ENCODE results near the gene IZUMO1R. TPM values are rescaled to one million over a fixed set of nuclear protein-coding genes. Genes with fewer than 3 reads are reported as not detected.
"Not testable (repeated sequence)": the region's sequence is repeated elsewhere in the genome, so short reads cannot be mapped to it uniquely, and the experiment has no call there.

The IZUMO1R gene
- total RNA-seq, 1 experiment from 2014 or later = not detected

DNA sequence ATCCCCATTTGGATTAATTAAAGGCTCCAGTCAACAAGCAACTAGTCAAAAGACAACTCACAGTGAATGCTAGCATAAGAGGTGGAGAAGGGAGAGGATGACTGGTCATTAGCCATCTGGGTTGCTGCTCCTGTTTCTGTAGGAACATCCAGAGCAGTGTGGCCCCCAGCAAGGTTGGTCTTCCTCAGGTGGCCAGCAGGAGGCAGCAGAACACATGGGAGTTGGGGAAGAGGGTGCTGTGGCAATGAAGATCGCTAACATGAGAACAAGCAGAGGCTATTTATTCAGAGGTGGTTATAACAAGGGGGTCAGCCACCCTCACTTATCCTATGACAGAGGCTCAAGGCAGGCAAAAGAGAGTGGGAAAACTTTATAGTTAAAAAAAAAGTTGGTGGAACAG, 21.3 kb downstream of the IZUMO1R start:
- no peak for DNase-seq (ENCODE audit: low read depth)

DNA sequence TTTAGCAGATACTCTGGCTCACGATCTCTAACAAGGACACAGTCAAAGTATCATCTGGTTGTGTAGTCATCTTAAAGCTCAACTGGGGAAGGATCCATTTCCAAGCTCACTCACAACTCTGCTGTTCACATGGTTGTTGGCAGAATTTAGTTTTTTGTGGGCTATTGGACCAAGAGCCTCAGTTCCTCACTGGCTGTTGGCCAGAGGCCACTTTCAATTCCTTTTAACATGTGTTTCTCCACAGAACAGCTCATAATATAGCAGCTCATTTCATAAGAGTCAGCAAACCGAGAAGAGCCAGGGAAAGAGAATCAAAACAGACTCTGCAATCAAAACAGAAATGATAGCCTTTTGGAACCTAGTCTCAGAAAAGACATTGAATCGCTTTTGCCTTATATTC, 22.6 kb downstream of the IZUMO1R start:
- DNase-seq (ENCODE audit: low read depth) = no peak

DNA sequence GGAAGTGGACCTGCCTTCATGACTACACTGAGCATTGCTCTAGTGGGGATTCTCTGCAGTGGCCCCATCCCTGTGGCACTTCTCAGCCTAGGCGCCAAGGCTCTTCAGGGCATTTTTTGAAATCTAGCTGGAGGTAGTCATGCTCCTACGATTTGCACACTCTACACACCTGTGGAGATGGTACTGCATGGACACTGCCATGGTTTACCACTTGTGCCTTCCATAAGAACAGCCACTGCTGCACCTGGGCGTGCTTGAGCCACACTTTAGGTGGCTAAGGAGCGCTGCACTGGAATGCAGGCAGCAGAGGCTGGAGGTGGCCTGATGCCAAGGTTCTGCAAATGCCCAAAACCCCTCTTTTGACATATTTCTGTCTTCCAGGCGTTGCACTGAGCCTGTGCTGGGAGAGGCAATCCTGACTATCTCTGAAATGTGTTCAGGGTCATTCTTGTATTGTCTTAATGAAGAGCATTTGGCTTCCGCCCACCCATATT, 24.3 kb downstream of the IZUMO1R start:
- DNase-seq (ENCODE audit: low read depth) = no peak

DNA sequence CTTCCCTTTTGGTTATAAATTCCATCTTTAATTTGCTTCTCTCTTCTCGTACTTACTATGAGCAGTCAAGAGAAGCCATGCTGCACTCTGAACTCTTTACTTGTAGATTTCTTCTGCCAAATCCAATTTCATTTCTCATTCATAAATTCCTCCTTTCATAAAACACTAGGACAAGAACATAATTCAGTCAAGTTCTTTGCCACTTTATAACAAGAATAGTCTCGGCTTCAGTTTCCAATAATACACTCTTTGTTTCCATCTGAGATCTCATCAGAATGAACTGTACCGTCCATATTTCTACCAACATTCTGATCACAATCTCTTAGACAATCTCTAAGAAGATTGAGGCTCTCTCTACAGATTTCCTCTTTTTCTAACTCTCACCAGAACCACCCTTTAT, 25.1 kb downstream of the IZUMO1R start:
- no peak for DNase-seq (ENCODE audit: low read depth)

DNA sequence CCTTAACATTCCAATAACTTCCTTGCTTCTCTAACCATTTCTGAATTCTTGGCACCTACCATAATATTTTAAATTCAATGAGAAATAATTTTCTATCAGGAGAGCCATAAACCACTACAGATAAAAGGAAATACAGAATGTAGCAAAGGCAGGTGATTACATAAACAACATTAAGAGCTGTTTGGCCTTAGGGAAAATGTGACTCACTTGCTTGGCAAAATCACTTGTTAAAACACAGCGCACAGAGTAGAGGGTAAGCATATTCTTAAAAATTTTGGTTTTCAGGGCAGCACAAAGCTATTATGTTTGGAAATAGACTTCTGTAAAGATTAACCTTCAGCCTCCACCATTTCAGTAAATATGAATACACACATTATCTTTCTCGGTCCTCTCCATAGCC, 26.4 kb downstream of the IZUMO1R start:
- peak; percentile 82 for DNase-seq (ENCODE audit: low read depth)

DNA sequence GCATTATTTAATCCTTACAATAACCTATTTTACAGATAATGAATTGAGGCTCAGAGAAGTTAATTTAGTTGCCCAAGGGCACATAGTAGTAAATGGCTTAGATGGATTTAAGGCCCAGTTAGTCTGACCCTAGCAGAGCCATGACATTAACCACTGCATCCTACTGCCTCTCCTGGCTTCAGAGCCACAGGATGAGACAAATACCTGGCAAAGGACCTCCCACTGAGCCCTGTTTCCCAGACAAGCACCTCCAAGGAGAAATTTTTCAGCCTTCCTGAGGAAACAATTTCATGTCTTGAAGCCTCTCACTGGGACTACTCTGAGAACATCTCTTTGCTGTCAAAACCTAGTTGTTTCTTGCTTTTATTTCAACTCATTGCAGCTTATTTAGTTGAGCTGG, 28.4 kb downstream of the IZUMO1R start:
- DNase-seq (ENCODE audit: low read depth) = no peak

DNA sequence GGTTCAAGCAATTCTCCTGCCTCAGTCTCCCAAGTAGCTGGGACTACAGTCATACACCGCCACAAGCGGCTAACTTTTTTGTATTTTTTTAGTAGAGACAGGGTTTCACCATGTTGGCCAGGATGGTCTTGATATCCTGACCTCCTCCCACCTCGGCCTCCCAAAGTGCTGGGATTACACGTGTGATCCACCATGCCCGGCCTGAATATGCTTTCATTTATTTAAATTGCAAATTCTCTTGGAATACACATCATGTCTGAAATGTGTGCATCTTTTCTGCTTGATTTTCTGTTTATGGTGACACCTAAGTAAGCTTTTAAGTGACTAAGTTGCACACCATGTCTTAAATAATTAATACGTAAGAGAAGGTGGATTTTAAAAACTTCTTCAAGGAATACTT, 31.7 kb downstream of the IZUMO1R start:
- DNase-seq (ENCODE audit: low read depth) = no peak

DNA sequence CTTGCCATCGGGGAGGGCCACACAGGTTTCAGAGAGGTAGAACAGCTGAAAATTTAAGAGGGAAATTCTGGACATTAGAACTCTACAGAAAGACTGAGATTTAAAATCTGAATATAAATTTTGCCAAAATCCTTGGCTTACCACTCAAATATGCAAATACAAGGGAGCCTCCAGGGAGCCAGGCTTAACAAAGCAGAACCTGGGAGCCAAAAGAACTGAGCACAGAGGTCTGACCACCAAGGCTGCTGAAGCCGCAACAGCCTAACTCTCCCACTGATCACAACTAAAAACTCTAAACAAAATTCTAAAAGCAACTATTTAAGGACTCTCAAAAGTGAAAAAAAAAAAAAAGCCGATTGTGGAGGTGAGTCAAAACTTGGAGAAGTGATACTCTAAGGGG, 34.3 kb downstream of the IZUMO1R start:
- DNase-seq (ENCODE audit: low read depth) = no peak

DNA sequence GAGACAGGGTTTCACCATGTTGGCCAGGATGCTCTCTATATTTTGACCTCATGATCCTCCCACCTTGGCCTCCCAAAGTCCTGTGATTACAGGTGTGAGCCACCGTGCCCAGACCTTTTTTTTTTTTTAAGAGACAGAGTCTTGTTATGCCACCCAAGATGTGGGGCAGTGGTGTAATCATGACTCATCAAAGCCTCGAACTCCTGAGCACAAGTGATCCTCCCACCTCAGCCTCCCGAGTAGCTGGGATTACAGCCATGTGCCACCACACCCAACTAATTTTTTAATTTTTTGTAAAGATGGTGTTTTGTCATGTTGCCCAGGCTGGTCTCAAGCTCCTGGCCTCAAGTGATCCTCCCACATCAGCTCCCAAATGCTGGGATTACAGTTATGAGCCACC, 37.9 kb downstream of the IZUMO1R start:
- DNase-seq (ENCODE audit: low read depth) = peak; percentile 24

DNA sequence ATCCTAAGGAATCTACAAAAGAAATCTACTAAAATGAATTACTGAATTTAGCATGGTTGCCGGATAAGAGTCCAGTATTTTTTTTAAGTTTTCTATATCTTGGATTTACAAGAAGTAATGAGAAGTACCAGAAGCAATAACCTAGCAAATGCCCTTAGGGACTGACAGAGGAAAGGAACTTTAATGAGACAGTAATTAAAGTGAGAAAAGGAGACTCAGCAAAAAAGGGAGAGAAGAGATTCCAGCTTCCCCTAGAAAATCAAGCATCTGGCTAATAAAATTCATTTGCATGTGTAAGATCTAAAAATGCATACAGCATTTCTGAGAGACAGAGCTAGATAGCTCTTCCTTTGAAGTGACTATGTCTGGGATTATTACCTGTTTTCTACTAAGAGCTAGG, 39.1 kb downstream of the IZUMO1R start:
- DNase-seq (ENCODE audit: low read depth) = no peak

DNA sequence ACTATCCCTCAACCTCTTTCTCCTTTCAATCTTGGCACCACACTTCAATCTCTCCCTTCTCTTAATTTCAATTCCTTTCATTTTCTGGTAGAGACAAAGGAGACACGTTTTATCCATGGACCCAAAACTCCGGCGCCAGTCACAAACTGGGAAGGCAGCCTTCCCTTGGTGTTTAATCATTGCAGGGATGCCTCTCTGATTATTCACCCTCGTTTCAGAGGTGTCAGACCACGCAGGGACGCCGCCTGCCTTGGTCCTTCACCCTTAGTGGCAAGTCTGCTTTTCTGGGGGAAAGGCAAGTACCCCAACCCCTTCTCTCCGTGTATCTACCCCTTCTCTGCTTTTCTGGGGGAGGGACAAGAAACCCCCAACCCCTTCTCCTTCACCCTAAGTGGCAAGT, 41.9 kb downstream of the IZUMO1R start:
- not testable (repeated sequence) for DNase-seq (ENCODE audit: low read depth)

DNA sequence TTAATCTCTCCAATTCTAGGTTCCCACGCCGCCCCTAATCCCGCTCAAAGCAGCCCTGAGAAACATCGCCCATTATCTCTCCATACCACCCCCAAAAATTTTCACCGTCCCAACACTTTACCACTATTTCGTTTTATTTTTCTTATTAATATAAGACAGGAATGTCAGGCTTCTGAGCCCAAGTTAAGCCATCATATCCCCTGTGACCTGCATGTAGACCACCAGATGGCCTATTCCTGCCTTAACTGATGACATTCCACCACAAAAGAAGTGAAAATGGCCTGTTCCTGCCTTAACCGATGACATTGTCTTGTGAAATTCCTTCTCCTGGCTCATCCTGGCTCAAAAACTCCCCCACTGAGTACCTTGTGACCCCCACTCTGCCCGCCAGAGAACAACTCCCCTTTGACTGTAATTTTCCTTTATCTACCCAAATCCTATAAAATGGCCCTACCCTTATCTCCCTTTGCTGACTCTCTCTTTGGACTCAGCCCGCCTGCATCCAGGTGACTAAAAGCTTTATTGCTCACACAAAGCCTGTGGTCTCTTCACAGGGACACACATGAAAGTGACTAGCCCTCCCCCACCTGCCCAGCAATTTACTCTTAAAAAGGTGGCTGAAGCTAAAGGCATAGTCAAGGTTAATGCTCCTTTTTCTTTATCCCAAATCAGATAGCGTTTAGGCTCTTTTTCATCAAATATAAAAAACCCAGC, 46.6 kb downstream of the IZUMO1R start:
- not testable (repeated sequence) for DNase-seq (ENCODE audit: low read depth)

Other genes with a start within 250 kb of the IZUMO1R start
- 47.8 and 49.8 TPM in 2 replicates for gene PANX1, start 175.7 kb upstream of the IZUMO1R start, total RNA-seq (2014; rRNA removed; shearing (Covaris generic))
- gene GPR83, start 96.8 kb downstream of the IZUMO1R start, total RNA-seq (2014; rRNA removed; shearing (Covaris generic)) = 0.02 TPM in 1 of 2 replicates, not detected in the other
- gene MRE11, start 189.3 kb downstream of the IZUMO1R start, total RNA-seq (2014; rRNA removed; shearing (Covaris generic)) = 28.8 and 31.9 TPM in 2 replicates
- gene ANKRD49, start 189.4 kb downstream of the IZUMO1R start, total RNA-seq (2014; rRNA removed; shearing (Covaris generic)) = 11.4 and 20.2 TPM in 2 replicates
- not detected in 2 replicates for gene C11orf97, start 207.9 kb downstream of the IZUMO1R start, total RNA-seq (2014; rRNA removed; shearing (Covaris generic))
- gene FUT4, start 239.3 kb downstream of the IZUMO1R start, total RNA-seq (2014; rRNA removed; shearing (Covaris generic)) = 0.49 and 2.2 TPM in 2 replicates